Breast epithelium (tissue), 4 donors: ENCODE measurements around the gene CHRFAM7A. TPM values are rescaled to one million over a fixed set of nuclear protein-coding genes. Genes with fewer than 3 reads are reported as not detected.
A peak's percentile ranks its signal among the peaks of the same experiment; 100 is the strongest.
"Not testable (repeated sequence)": the region's sequence is repeated elsewhere in the genome, so short reads cannot be mapped to it uniquely, and the experiment has no call there.

ENCODE experiments used
- DNase-seq, 2 donors: peaks; one replicate each; pipeline ENCODE4 v3.0.0-alpha.2; 2019; ENCODE audit warnings: low spot score in 2 of 2
- H3K27ac ChIP-seq, 2 donors: fragments of 200-600 bp; sonication (generic) in 1 of 2; one replicate each; pipeline ENCODE4 v1.5.1; 2016 to 2019; ENCODE audit warnings: mild to moderate bottlenecking in 1 of 2
- H3K27me3 ChIP-seq, 2 donors: fragments of 200-600 bp; sonication (generic) in 1 of 2; one replicate each; pipeline versions ENCODE4 v1.5.1 to v1.6.0; 2017 to 2019; ENCODE audit warnings: control low read depth in 1 of 2, mild to moderate bottlenecking in 1 of 2
- H3K36me3 ChIP-seq: fragments of 200-600 bp; one replicate; pipeline ENCODE4 v1.5.1; 2019
- H3K4me1 ChIP-seq, 2 donors: fragments of 200-600 bp; sonication (generic); one replicate each; pipeline ENCODE4 v1.5.1; 2016 to 2019; ENCODE audit warnings: control low read depth in 1 of 2
- H3K4me3 ChIP-seq, 3 donors: fragments of 200-600 bp; sonication (generic); 1 replicate in 2 of 3; 2 replicates in 1 of 3; pipeline ENCODE4 v1.5.1; 2016 to 2019; ENCODE audit warnings: mild to moderate bottlenecking in 3 of 3, moderate library complexity in 2 of 3
- H3K9me3 ChIP-seq, 2 donors: fragments of 200-600 bp; sonication (generic) in 1 of 2; one replicate each; pipeline ENCODE4 v1.5.1; 2016 to 2019; ENCODE audit warnings: control low read depth in 1 of 2
- intact Hi-C: fragments of 100-400 bp; cut with DNase I; formaldehyde crosslinking; loops from one replicate; pipeline ENCODE4 v1.15.1; 2023; ENCODE audit warnings: low total_unique reads
- total RNA-seq, 3 donors: library from RNA; depleted of rRNA; stranded (reverse); fragments of >200 nt; gene quantifications; one replicate each; pipeline ENCODE4 v1.1.0, GENCODE V29; 2016

The CHRFAM7A gene
- total RNA-seq, 3 donors from 2014 or later = 0.73 to 3.3 (median 0.80) TPM

DNA sequence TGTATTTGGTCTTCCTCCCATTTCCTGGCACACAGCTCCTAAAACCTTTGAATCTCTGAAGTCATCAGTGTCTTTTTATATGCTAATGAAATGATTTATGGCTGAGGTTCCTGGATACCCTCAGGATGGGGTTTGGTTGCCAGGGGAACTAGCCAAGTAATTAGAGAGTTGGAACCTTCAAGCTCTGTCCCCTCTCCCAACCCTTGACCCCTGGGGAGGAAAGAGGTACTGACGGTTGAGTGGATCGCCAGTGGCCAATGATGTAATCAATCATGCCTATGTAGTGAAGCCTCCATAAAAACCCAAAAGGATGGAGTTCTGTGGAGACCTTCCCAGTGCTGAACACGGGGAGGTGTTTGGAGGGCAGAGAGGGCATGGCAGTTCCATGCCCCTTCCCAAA lies 25.1 kb downstream of the CHRFAM7A start:
- H3K27ac ChIP-seq, DNase-seq, H3K4me1 ChIP-seq, H3K27me3 ChIP-seq, H3K9me3 ChIP-seq, H3K4me3 ChIP-seq, H3K36me3 ChIP-seq, intact Hi-C loops: not testable (repeated sequence)

DNA sequence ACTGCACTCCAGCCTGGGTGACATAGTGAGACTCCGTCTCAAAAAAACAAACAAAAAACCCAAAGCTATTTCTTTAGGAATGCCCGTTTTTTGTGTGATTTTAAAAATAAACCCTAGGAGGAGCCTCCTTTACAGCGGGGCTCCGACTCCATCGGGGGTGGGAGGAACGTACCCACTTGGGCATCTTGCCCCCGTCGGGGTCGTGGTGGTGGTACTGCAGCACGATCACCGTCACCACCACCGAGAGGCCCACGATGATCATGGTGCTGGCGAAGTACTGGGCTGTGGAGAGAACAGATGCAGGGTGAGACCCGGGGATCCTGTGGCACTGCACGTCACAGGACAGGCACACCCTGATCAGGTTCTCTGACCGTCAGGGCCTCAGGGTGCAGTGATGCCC lies 26.1 kb downstream of the CHRFAM7A start:
- H3K27ac ChIP-seq, H3K36me3 ChIP-seq, H3K9me3 ChIP-seq, H3K4me3 ChIP-seq, H3K4me1 ChIP-seq, H3K27me3 ChIP-seq, intact Hi-C loops: not testable (repeated sequence)
- peak in 1 of 2 donors; percentile 43 for DNase-seq

DNA sequence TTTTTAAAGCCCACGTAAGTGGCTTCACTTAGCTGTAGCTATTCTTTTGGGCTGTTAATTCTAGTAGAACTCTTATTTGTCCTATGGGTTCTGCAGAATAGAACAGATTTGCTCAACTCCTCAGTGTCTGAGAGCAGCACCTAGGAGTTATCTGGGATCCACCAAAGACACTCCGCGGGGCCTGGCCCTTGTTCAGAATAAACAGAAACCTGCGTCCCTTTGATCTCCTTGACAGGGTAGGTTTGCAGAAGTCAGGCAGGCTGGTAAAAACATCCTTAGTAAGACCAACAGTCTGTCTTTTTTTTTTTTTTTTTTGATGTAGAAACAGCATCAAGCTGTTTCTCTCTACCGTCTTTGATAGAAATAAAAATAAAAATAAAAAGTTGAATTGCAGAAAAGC lies 31.9 kb downstream of the CHRFAM7A start:
- H3K4me3 ChIP-seq, H3K27ac ChIP-seq, DNase-seq, intact Hi-C loops, H3K27me3 ChIP-seq, H3K36me3 ChIP-seq, H3K4me1 ChIP-seq, H3K9me3 ChIP-seq: not testable (repeated sequence)

DNA sequence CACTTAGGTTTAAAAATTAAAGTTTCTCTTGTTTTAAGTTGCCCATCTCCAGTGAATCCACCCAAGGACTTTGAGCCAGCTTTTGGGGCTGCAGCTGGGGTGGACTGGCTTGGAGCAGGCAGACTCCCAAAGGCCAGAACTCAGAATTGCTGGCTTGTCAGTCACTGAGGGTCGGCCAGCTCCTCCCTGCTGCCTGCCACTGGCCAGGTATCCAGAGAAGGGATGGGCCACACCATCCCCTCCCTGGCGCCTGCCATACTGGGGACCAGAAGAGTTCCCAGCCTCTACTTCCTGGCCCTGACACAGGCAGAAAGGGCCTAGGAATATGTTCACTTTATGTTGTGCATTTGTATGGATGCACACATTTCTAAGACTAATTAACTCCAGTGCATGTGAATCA lies 32.4 kb downstream of the CHRFAM7A start:
- H3K27me3 ChIP-seq, H3K36me3 ChIP-seq, DNase-seq, H3K9me3 ChIP-seq, H3K27ac ChIP-seq, intact Hi-C loops, H3K4me3 ChIP-seq, H3K4me1 ChIP-seq: not testable (repeated sequence)

DNA sequence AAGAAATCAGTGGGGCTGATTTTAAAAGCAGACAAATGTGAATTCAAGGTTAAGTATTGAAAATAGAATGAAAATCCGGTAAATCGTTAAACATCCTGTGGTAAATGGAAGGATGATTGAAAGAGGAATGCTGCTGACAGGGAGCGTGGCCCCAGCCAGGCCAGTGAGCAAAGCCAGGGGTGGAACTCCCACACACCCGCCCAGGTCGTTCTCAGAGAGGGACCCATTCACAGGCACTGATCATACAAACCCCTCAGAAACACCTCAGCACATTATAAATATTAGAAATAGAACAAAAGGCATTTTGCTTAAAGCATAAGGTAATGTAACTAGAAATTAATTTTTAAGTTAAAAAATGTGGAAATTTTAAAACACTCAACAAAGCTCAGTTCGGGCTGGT lies 38.3 kb downstream of the CHRFAM7A start:
- H3K9me3 ChIP-seq, DNase-seq, H3K4me1 ChIP-seq, intact Hi-C loops, H3K36me3 ChIP-seq, H3K4me3 ChIP-seq, H3K27ac ChIP-seq, H3K27me3 ChIP-seq: not testable (repeated sequence)

DNA sequence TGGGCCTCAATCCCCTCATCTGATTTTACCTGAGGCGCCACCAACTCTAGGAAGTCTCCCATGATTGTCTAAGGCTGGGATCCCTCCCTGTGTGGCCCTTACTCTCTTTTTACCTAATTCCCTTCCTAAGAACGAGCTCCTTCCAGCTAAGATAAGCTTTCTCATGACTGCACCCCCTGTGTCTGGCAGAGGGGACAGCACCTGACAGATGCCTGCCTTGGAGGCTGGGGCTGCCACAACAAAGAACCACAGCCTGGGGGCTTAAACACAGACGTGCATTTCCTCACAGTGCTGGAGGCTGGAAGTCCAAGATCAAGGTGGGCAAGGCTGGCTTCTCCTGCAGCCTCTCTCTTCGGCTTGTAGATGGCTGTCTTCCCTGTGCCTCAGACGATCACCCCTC lies 43.5 kb downstream of the CHRFAM7A start:
- H3K9me3 ChIP-seq, DNase-seq, H3K4me1 ChIP-seq, H3K27me3 ChIP-seq, H3K27ac ChIP-seq, H3K36me3 ChIP-seq, H3K4me3 ChIP-seq, intact Hi-C loops: not testable (repeated sequence)

DNA sequence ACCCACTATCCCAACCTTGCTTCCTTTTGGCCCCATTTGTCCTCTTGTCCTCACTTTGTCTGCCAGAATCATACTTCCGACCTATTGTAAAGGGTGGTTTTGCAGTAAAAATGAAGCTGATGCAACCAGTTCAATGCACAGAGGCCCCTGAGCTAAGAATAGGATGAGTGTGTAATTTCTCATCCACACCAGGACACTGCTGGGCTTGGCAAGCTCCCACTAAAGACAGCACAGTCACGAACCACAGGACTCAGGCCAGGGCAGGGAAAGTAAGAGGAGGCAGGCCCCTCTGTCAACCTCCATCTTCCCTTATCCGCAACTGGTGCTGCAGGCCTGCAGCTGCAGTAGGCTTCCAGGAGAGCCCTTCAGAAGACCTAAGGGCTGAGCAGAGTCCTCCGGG lies 56.8 kb downstream of the CHRFAM7A start:
- H3K9me3 ChIP-seq, H3K27ac ChIP-seq, DNase-seq, H3K36me3 ChIP-seq, H3K4me3 ChIP-seq, H3K4me1 ChIP-seq, intact Hi-C loops, H3K27me3 ChIP-seq: not testable (repeated sequence)

DNA sequence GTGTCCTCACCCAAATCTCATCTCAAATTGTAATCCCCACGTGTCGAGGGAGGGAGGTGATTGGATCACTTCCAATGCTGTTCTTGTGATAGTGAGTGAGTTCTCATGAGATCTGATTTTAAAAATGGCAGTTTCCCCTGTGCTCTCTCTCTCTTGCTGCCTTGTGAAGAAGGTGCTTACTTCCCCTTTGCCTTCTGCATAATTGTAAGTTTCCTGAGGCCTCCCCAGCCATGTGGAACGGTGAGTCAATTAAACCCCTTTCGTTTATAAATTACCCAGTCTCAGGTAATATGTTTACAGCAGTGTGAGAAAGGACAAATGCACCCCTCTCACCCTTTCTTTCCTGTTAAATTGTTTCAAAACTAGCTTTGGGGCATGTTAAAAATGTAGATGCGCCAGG lies 59.2 kb downstream of the CHRFAM7A start:
- intact Hi-C loops = not testable (repeated sequence)

DNA sequence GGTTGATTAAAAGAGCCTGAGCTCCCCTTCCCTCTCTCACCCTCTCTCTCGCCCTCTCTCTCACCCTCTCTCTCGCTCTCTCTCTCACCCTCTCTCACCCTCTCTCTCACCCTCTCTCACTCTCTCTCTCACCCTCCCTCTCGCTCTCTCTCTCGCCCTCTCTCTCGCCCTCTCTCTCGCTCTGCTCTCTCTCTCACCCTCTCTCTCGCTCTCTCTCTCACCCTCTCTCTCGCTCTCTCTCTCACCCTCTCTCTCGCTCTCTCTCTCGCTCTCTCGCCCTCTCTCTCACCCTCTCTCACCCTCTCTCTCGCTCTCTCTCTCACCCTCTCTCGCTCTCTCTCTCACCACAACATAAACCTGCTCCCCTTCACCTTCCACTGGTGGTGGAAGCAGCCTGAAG lies 67.2 kb downstream of the CHRFAM7A start:
- H3K4me1 ChIP-seq, H3K27me3 ChIP-seq, H3K27ac ChIP-seq, DNase-seq, intact Hi-C loops, H3K9me3 ChIP-seq, H3K36me3 ChIP-seq, H3K4me3 ChIP-seq: not testable (repeated sequence)

More for the DNA sequence above, 59.2 kb downstream of the CHRFAM7A start:
- not testable (repeated sequence) for H3K4me1 ChIP-seq, DNase-seq, H3K27ac ChIP-seq, H3K4me3 ChIP-seq, H3K27me3 ChIP-seq, H3K9me3 ChIP-seq, H3K36me3 ChIP-seq

DNA sequence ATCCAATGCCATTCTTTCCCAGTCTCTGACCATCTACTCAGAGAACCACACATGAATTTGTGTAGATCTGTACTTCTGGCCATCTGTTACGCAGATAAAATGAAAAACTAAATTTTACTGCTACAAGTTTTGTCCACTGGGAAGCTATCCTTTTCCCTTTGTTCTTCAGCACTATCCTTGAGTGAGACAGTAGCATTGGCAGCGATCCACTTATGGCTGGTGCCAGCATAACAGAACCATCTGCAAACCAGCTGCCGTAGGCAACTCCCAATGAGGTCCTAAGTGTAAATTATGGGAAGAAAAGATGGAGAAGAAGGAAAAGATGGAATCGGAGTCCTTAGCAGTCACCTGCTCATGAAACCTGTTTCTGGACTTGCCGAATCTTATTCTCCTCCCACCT lies 72.3 kb downstream of the CHRFAM7A start:
- H3K9me3 ChIP-seq, H3K4me1 ChIP-seq, intact Hi-C loops, H3K27me3 ChIP-seq, DNase-seq, H3K27ac ChIP-seq, H3K4me3 ChIP-seq, H3K36me3 ChIP-seq: not testable (repeated sequence)

DNA sequence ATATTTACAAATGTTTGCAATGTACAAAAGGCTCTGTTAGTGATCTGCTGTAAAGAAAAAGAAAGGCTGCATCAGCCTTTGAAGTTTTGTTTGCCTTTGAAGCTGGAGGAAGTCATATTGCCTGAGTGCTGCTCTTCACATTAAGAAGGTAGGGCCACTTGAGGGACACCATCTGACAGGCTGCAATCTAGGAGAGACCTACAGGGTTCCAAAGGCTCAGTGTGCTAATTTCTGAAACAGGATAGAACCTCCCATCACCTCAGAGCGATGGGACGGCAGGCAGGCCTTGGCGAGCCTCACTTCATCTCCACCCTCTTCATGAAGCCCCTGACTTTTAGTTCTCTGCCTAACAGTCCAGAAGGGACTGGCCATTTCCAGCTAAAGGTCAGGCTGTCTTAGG lies 77.6 kb downstream of the CHRFAM7A start:
- H3K27ac ChIP-seq, DNase-seq, H3K27me3 ChIP-seq, H3K36me3 ChIP-seq, intact Hi-C loops, H3K4me1 ChIP-seq, H3K9me3 ChIP-seq, H3K4me3 ChIP-seq: not testable (repeated sequence)

DNA sequence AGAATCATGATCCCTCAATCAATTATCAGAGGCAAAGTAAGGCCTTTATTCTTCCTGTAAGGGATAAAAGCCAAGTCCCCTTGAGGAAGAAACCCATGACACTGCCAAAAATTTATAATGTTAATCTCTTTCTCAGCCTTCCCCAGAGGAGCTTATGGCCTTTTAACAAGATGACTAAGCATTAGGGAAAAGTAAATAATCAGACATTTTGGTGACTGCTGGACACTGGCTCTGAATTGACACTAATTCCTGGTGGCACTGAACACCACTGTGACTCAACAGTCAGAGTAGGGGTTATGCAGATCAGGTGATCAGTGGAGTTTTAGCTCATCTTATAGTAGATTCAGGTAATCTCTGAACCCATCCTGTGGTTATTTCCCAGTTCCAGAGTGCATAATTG lies 82.8 kb downstream of the CHRFAM7A start:
- DNase-seq, H3K27me3 ChIP-seq, H3K36me3 ChIP-seq, H3K4me1 ChIP-seq, H3K4me3 ChIP-seq, intact Hi-C loops, H3K9me3 ChIP-seq, H3K27ac ChIP-seq: not testable (repeated sequence)
